Measurements from ENCODE around the gene FSTL3.

- peak in 4 of 6 experiments; percentile 16 to 31 (median 22) for TF ChIP-seq CTCF (IDR thresholded peaks at IDR 0.05)
- no peak for TF ChIP-seq POLR2A (IDR thresholded peaks at IDR 0.05)
Observed at GRCh38 chr19:628168-628567, 48.0 kb upstream of the FSTL3 start.
